Hepatocyte (in vitro differentiated cells): Measurements from ENCODE around the gene DNASE1.
"Not testable (repeated sequence)": the region's sequence is repeated elsewhere in the genome, so short reads cannot be mapped to it uniquely, and the experiment has no call there.

Source experiments
- EZH2 ChIP-seq: fragments of 200-600 bp; sonication (generic); IDR thresholded peaks from 2 replicates; pipeline ENCODE4 v1.6.1; 2016; ENCODE audit warnings: antibody characterized with exemption, mild to moderate bottlenecking, borderline replicate concordance
- EZH2phosphoT487 ChIP-seq: fragments of 200-600 bp; sonication (generic); IDR thresholded peaks from one replicate; pipeline ENCODE4 v1.6.1; 2018; ENCODE audit warnings: antibody characterized with exemption, mild to moderate bottlenecking, low read depth, moderate library complexity; ENCODE audit not compliant: unreplicated experiment, severe bottlenecking
- TF ChIP-seq, protein P1 (sequence below): fragments of 200-600 bp; sonication (generic); IDR thresholded peaks from 2 replicates; pipeline ENCODE4 v1.5.1; 2016; ENCODE audit warnings: antibody characterized with exemption, mild to moderate bottlenecking; ENCODE audit not compliant: poor library complexity

DNA sequence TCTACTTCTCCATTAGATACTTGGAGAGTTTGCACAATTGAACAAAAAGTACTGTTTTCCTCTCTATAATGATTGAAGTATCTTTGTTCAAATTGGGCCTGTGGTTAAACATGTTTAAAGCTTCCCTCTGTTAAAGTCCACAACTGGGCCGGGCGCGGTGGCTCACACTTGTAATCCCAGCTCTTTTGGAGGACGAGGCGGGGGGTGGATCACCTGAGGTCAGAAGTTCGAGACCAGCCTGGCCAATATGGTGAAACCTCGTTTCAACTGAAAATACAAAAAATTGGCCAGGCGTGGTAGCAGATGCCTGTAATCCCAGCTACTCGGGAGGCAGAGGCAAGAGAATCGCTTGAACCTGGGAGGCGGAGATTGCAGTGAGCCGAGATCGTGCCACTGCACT lies 45.5 kb upstream of the DNASE1 start:
- TF ChIP-seq, protein P1, sequence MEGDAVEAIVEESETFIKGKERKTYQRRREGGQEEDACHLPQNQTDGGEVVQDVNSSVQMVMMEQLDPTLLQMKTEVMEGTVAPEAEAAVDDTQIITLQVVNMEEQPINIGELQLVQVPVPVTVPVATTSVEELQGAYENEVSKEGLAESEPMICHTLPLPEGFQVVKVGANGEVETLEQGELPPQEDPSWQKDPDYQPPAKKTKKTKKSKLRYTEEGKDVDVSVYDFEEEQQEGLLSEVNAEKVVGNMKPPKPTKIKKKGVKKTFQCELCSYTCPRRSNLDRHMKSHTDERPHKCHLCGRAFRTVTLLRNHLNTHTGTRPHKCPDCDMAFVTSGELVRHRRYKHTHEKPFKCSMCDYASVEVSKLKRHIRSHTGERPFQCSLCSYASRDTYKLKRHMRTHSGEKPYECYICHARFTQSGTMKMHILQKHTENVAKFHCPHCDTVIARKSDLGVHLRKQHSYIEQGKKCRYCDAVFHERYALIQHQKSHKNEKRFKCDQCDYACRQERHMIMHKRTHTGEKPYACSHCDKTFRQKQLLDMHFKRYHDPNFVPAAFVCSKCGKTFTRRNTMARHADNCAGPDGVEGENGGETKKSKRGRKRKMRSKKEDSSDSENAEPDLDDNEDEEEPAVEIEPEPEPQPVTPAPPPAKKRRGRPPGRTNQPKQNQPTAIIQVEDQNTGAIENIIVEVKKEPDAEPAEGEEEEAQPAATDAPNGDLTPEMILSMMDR, result not testable (repeated sequence)
- not testable (repeated sequence) for TF ChIP-seq EZH2phosphoT487, EZH2
